GM23248 (cell line): ENCODE data around the gene IGF1R. TPM values are rescaled to one million over a fixed set of nuclear protein-coding genes. Genes with fewer than 3 reads are reported as not detected.

Experiments
- DNase-seq: peaks from one replicate; pipeline ENCODE4 v3.0.0-alpha.2; 2015
- H2AFZ ChIP-seq: fragments of 200-600 bp; sonication (generic); 2 replicates; pipeline ENCODE4 v1.6.1; 2016; ENCODE audit warnings: antibody characterized with exemption
- H3F3A ChIP-seq: fragments of 200-600 bp; sonication (generic); 2 replicates; pipeline ENCODE4 v1.6.1; 2016; ENCODE audit warnings: mild to moderate bottlenecking, antibody characterized with exemption, mixed run types; ENCODE audit not compliant: insufficient read depth
- H3K27ac ChIP-seq: fragments of 200-600 bp; sonication (generic); 2 replicates; pipeline ENCODE4 v1.5.1; 2016; ENCODE audit warnings: mild to moderate bottlenecking
- H3K27me3 ChIP-seq: fragments of 200-600 bp; sonication (generic); replicated peaks from 2 replicates; pipeline ENCODE4 v1.6.1; 2016; ENCODE audit warnings: mild to moderate bottlenecking; ENCODE audit not compliant: insufficient read depth
- H3K36me3 ChIP-seq: fragments of 200-600 bp; sonication (generic); 2 replicates; pipeline ENCODE4 v1.6.1; 2016; ENCODE audit warnings: low read depth, mild to moderate bottlenecking
- H3K4me1 ChIP-seq: fragments of 200-600 bp; sonication (generic); 2 replicates; pipeline ENCODE4 v1.6.1; 2016; ENCODE audit warnings: mild to moderate bottlenecking; ENCODE audit not compliant: insufficient read depth
- H3K4me2 ChIP-seq: fragments of 200-600 bp; sonication (generic); one replicate; pipeline ENCODE4 v1.6.1; 2016; ENCODE audit warnings: mild to moderate bottlenecking; ENCODE audit not compliant: unreplicated experiment
- H3K4me3 ChIP-seq: fragments of 200-600 bp; sonication (generic); 2 replicates; pipeline ENCODE4 v1.5.1; 2016; ENCODE audit warnings: mild to moderate bottlenecking
- H3K79me2 ChIP-seq: fragments of 200-600 bp; sonication (generic); 2 replicates; pipeline ENCODE4 v1.6.1; 2016; ENCODE audit warnings: mild to moderate bottlenecking; ENCODE audit not compliant: insufficient read depth
- H3K9ac ChIP-seq: fragments of 200-600 bp; sonication (generic); 2 replicates; pipeline ENCODE4 v1.6.1; 2016; ENCODE audit warnings: mild to moderate bottlenecking
- H3K9me2 ChIP-seq: fragments of 200-600 bp; sonication (generic); 2 replicates; pipeline ENCODE4 v1.6.1; 2016; ENCODE audit warnings: mixed run types, mild to moderate bottlenecking, moderate library complexity; ENCODE audit not compliant: insufficient read depth
- H3K9me3 ChIP-seq: fragments of 200-600 bp; sonication (generic); one replicate; pipeline ENCODE4 v1.6.1; 2017; ENCODE audit warnings: low read depth
- H4K20me1 ChIP-seq: fragments of 200-600 bp; sonication (generic); 2 replicates; pipeline ENCODE4 v1.6.0; 2016; ENCODE audit not compliant: insufficient read depth
- EZH2 ChIP-seq: fragments of 200-600 bp; sonication (generic); IDR thresholded peaks from 2 replicates; pipeline ENCODE4 v1.6.1; 2018; ENCODE audit warnings: antibody characterized with exemption, mild to moderate bottlenecking; ENCODE audit not compliant: insufficient read depth, poor library complexity, severe bottlenecking
- EZH2phosphoT487 ChIP-seq: fragments of 200-600 bp; sonication (generic); IDR thresholded peaks from 2 replicates; pipeline ENCODE4 v1.6.1; 2018; ENCODE audit warnings: antibody characterized with exemption, moderate library complexity, mild to moderate bottlenecking, low read depth; ENCODE audit not compliant: insufficient read depth
- WGBS, 2 experiments: methylation state at CpG; one replicate each; pipeline ENCODE4 v1.1.6; 2015 to 2017; ENCODE audit warnings: low lambda C conversion rate in 2 of 2, low coverage in 1 of 2; ENCODE audit errors: missing lambda C conversion rate in 2 of 2; 5-methylcytosine and 5-hydroxymethylcytosine counted together
- in situ Hi-C: fragments of 300-500 bp; cut with MboI; formaldehyde crosslinking; loops from 2 replicates; pipeline ENCODE4 v1.15.0; 2020
- polyA plus RNA-seq: library from polyadenylated mRNA; unstranded; fragments of >200 nt; fragmentation: Nextera tagmentation; extraction: Ambion mirVana; gene quantifications from 2 replicates; pipeline ENCODE4 v1.2.1, GENCODE V29; 2016
- total RNA-seq: library from RNA; depleted of rRNA; stranded (reverse); fragments of >200 nt; shearing (Covaris generic); gene quantifications from 2 replicates; pipeline ENCODE4 v1.2.3, GENCODE V29; 2014

The IGF1R gene
- total and polyA plus RNA-seq, 2 experiments from 2014 or later: 22.0 to 48.6 TPM

DNA sequence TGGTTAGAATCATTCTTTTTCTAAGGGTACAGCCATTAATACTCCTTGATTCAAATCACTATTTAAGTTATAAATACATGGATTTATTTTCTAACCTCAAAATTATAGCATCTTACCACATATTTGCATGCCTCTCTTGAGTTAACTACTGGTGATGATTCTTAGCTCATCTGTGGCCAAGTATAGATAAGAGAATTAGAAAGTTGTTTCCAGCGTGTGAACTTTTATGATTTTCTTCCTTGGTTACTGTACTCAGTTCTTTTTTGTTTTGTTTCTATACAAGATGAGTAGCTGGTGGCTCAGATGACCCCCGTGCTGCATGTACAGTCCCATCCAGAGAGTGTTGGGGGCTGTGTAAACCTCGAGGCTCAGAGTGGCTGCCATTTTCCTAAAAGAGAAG is 124.6 kb downstream of the IGF1R start:
- Histone ChIP-seq H3K27me3 (no peaks in the 10 kb centered on the region), H3K27ac (no peak overlapping the region), H3K4me3 (no peak overlapping the region), H2AFZ (no peak overlapping the region), H4K20me1 (peaks cover 22% of the 10 kb centered on the region), H3K36me3 (no peaks in the 10 kb centered on the region), H3K9me2 (no peaks in the 10 kb centered on the region), H3K4me2 (no peak overlapping the region), H3F3A (no peaks in the 10 kb centered on the region), H3K79me2 (peaks cover 100% of the 10 kb centered on the region), H3K9me3 (no peaks in the 10 kb centered on the region), H3K9ac (no peak overlapping the region), H3K4me1 (peaks cover 4% of the 10 kb centered on the region; the same call in 1 of the 2 replicates)
- 90 to 98% methylated on average over 3 of the region's 3 CpGs for WGBS, 2 experiments
- in situ Hi-C loops: no loop called here
- DNase-seq: no peak
- TF ChIP-seq EZH2 (no peak), EZH2phosphoT487 (no peak)

- H3K9ac ChIP-seq: no peak overlapping the region
- H4K20me1 ChIP-seq: peaks cover 22% of the 10 kb centered on the region
- H3F3A ChIP-seq: no peaks in the 10 kb centered on the region
- H3K9me2 ChIP-seq: no peaks in the 10 kb centered on the region
- no peak for TF ChIP-seq EZH2
- TF ChIP-seq EZH2phosphoT487: no peak
- H3K9me3 ChIP-seq: no peaks in the 10 kb centered on the region
- H3K27ac ChIP-seq: no peak overlapping the region
- no peaks in the 10 kb centered on the region for H3K27me3 ChIP-seq
- no peak overlapping the region for H2AFZ ChIP-seq
- H3K4me1 ChIP-seq: peaks cover 5% of the 10 kb centered on the region
- no peak for DNase-seq
- no peak overlapping the region for H3K4me2 ChIP-seq
- peaks cover 100% of the 10 kb centered on the region for H3K79me2 ChIP-seq
- WGBS, 2 experiments: 83 to 86% methylated on average over 6 of the region's 6 CpGs
- in situ Hi-C loops: no loop called here
- H3K4me3 ChIP-seq: no peak overlapping the region
- H3K36me3 ChIP-seq: no peaks in the 10 kb centered on the region
These were observed 125.3 kb downstream of the IGF1R start for GRCh38 chr15:98773616-98774015.

- Histone ChIP-seq H3K79me2 (peaks cover 100% of the 10 kb centered on the region), H4K20me1 (peaks cover 16% of the 10 kb centered on the region), H3K9ac (no peak overlapping the region), H3K4me1 (peaks cover 14% of the 10 kb centered on the region), H3K27me3 (no peaks in the 10 kb centered on the region), H3F3A (peaks cover 4% of the 10 kb centered on the region; the same call in 1 of the 2 replicates), H3K9me3 (no peaks in the 10 kb centered on the region), H3K27ac (no peak overlapping the region), H3K9me2 (no peaks in the 10 kb centered on the region), H3K4me3 (no peak overlapping the region), H3K36me3 (no peaks in the 10 kb centered on the region), H2AFZ (no peak overlapping the region), H3K4me2 (no peak overlapping the region)
- 77 to 80% methylated on average over 9 to 10 of the region's 10 CpGs for WGBS, 2 experiments
- in situ Hi-C loops: no loop called here
- DNase-seq: no peak
- TF ChIP-seq EZH2phosphoT487 (no peak), EZH2 (no peak)
These were observed 126.6 kb downstream of the IGF1R start for GRCh38 chr15:98774756-98775497.

- H3K9me2 ChIP-seq: no peaks in the 10 kb centered on the region
- no peak overlapping the region for H3K9ac ChIP-seq
- peak; percentile 46 for DNase-seq
- in situ Hi-C loops: no loop called here
- H3K9me3 ChIP-seq: no peaks in the 10 kb centered on the region
- WGBS, 2 experiments: 70 to 81% methylated on average over 7 of the region's 7 CpGs
- no peak overlapping the region for H3K4me3 ChIP-seq
- TF ChIP-seq EZH2phosphoT487 (no peak), EZH2 (no peak)
- H3K36me3 ChIP-seq: no peaks in the 10 kb centered on the region
- no peaks in the 10 kb centered on the region for H3K27me3 ChIP-seq
- no peak overlapping the region for H3K27ac ChIP-seq
- peaks cover 16% of the 10 kb centered on the region for H4K20me1 ChIP-seq
- peaks cover 98% of the 10 kb centered on the region for H3K79me2 ChIP-seq
- no peak overlapping the region for H2AFZ ChIP-seq
- H3F3A ChIP-seq: peaks cover 6% of the 10 kb centered on the region
- H3K4me2 ChIP-seq: no peak overlapping the region
- peaks cover 14% of the 10 kb centered on the region for H3K4me1 ChIP-seq
These were observed 127.3 kb downstream of the IGF1R start for GRCh38 chr15:98775498-98776230.
